ENCODE measurements around the gene CRIP2.
A peak's percentile ranks its signal among the peaks of the same experiment; 100 is the strongest.

The CRIP2 gene

GRCh38 chr14:105431256-105431655, 43.4 kb upstream of the CRIP2 start:
- peaks cover 0 to 4% of the 10 kb centered on the region in 2 donors for H3K4me1 ChIP-seq (ENCODE audit: control insufficient read depth in 2 of 2, insufficient read depth in 1 of 2, low read depth in 1 of 2, low read length in 2 of 2)
- H3K14ac ChIP-seq (ENCODE audit: low read length), result no peak overlapping the region
- no peak overlapping the region for H2BK120ac ChIP-seq (ENCODE audit: low read depth, low read length)
- no peak for DNase-seq (ENCODE audit: low spot score)
- no peaks in the 10 kb centered on the region for H3K27me3 ChIP-seq (ENCODE audit: control insufficient read depth in 3 of 3, insufficient read depth in 3 of 3, low read depth in 1 of 3, low read length in 3 of 3)
- no peak overlapping the region for H2BK12ac ChIP-seq (ENCODE audit: low read length)
- H3K23ac ChIP-seq (ENCODE audit: low read depth, low read length, poor library complexity), result no peak overlapping the region
- no CpG with 5 or more reads among the region's 1 CpG for WGBS, 2 donors (ENCODE audit: extremely low coverage in 2 of 2, insufficient read length in 2 of 2, insufficient replicate concordance in 1 of 2)
- no peak overlapping the region for H3K9ac ChIP-seq (ENCODE audit: low read depth, low read length, poor library complexity)
- H2BK5ac ChIP-seq (ENCODE audit: low read length), result no peak overlapping the region
- no peak overlapping the region for H4K8ac ChIP-seq (ENCODE audit: low read depth, low read length)
- H3K36me3 ChIP-seq (replicated peaks in 1 of 2; ENCODE audit: control insufficient read depth in 2 of 2, insufficient read depth in 2 of 2, low read length in 2 of 2), result peaks cover 24 to 62% of the 10 kb centered on the region in 2 donors
- peaks cover 12% of the 10 kb centered on the region for H3K79me1 ChIP-seq (ENCODE audit: low read depth, low read length)
- no peak overlapping the region for H4K91ac ChIP-seq (ENCODE audit: low read depth, low read length, poor library complexity)
- no peak overlapping the region for H3K4me2 ChIP-seq (ENCODE audit: insufficient read depth, low read length, poor library complexity, severe bottlenecking)
- H3K4ac ChIP-seq (ENCODE audit: low read length), result no peak overlapping the region
- no peak overlapping the region for H3K18ac ChIP-seq (ENCODE audit: low read length)
- H3K4me3 ChIP-seq (ENCODE audit: low read length in 2 of 2), result no peak overlapping the region
- no peak overlapping the region for H2AK5ac ChIP-seq (ENCODE audit: low read depth, low read length)
- H2AFZ ChIP-seq (ENCODE audit: low read length), result no peak overlapping the region
- no peak overlapping the region for H2BK15ac ChIP-seq (ENCODE audit: low read length)
- H3K9me3 ChIP-seq (replicated peaks in 1 of 2; ENCODE audit: control insufficient read depth in 2 of 2, insufficient read depth in 1 of 2, low read depth in 1 of 2, low read length in 2 of 2), result peaks cover 15 to 42% of the 10 kb centered on the region in 2 donors
- H3K27ac ChIP-seq (replicated peaks; ENCODE audit: low read length), result no peak overlapping the region

GRCh38 chr14:105432657-105433056, 42.0 kb upstream of the CRIP2 start:
- no peak overlapping the region for H3K27ac ChIP-seq (replicated peaks; ENCODE audit: low read length)
- H2BK12ac ChIP-seq (ENCODE audit: low read length), result no peak overlapping the region
- H3K23ac ChIP-seq (ENCODE audit: low read depth, low read length, poor library complexity), result no peak overlapping the region
- peaks cover 15% of the 10 kb centered on the region for H3K79me1 ChIP-seq (ENCODE audit: low read depth, low read length)
- no peak overlapping the region for H3K18ac ChIP-seq (ENCODE audit: low read length)
- H3K4me1 ChIP-seq (ENCODE audit: control insufficient read depth in 2 of 2, insufficient read depth in 1 of 2, low read depth in 1 of 2, low read length in 2 of 2), result peaks cover 0 to 4% of the 10 kb centered on the region in 2 donors
- no peak overlapping the region for H2AFZ ChIP-seq (ENCODE audit: low read length)
- H3K27me3 ChIP-seq (ENCODE audit: control insufficient read depth in 3 of 3, insufficient read depth in 3 of 3, low read depth in 1 of 3, low read length in 3 of 3), result no peaks in the 10 kb centered on the region
- no peak overlapping the region for H3K14ac ChIP-seq (ENCODE audit: low read length)
- no peak overlapping the region for H2BK15ac ChIP-seq (ENCODE audit: low read length)
- peaks cover 19 to 62% of the 10 kb centered on the region in 2 donors for H3K36me3 ChIP-seq (replicated peaks in 1 of 2; ENCODE audit: control insufficient read depth in 2 of 2, insufficient read depth in 2 of 2, low read length in 2 of 2)
- H2BK120ac ChIP-seq (ENCODE audit: low read depth, low read length), result no peak overlapping the region
- H3K4me3 ChIP-seq (ENCODE audit: low read length in 2 of 2), result no peak overlapping the region
- peaks cover 5 to 31% of the 10 kb centered on the region in 2 donors for H3K9me3 ChIP-seq (replicated peaks in 1 of 2; ENCODE audit: control insufficient read depth in 2 of 2, insufficient read depth in 1 of 2, low read depth in 1 of 2, low read length in 2 of 2)
- no peak for DNase-seq (ENCODE audit: low spot score)
- H3K9ac ChIP-seq (ENCODE audit: low read depth, low read length, poor library complexity), result no peak overlapping the region
- no peak overlapping the region for H3K4ac ChIP-seq (ENCODE audit: low read length)
- H4K91ac ChIP-seq (ENCODE audit: low read depth, low read length, poor library complexity), result no peak overlapping the region
- no peak overlapping the region for H3K4me2 ChIP-seq (ENCODE audit: insufficient read depth, low read length, poor library complexity, severe bottlenecking)
- H2BK5ac ChIP-seq (ENCODE audit: low read length), result no peak overlapping the region
- no CpG with 5 or more reads among the region's 12 CpGs for WGBS, 2 donors (ENCODE audit: extremely low coverage in 2 of 2, insufficient read length in 2 of 2, insufficient replicate concordance in 1 of 2)
- H4K8ac ChIP-seq (ENCODE audit: low read depth, low read length), result no peak overlapping the region
- H2AK5ac ChIP-seq (ENCODE audit: low read depth, low read length), result no peak overlapping the region

DNA sequence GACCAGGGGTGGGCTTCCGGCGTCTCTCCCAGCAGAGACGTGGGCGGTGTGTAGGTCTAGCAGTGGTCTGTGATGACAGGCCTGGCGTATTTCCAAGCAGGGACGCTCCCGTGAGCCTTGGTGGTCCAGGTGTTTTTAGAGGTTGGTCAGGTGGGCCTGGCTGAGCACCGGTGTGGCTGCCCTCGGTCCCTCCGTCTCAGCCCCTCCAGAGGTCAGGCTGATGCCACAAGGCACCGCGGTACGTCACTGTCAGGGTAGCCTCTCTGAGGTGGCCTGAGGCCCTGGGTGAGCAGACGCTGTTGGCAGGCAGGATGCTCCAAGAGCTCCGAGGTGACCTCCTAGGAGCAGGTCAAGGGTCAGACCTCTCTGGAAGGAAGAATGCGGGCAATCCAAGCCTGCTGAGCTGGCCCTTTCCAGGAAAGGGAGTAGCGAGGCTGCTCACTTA, 41.4 kb upstream of the CRIP2 start:
- peaks cover 0 to 4% of the 10 kb centered on the region in 2 donors for H3K4me1 ChIP-seq (ENCODE audit: control insufficient read depth in 2 of 2, insufficient read depth in 1 of 2, low read depth in 1 of 2, low read length in 2 of 2)
- H3K23ac ChIP-seq (ENCODE audit: low read depth, low read length, poor library complexity), result peak overlapping the region; percentile 22
- no peak overlapping the region for H3K4ac ChIP-seq (ENCODE audit: low read length)
- H2BK15ac ChIP-seq (ENCODE audit: low read length), result no peak overlapping the region
- H2BK5ac ChIP-seq (ENCODE audit: low read length), result no peak overlapping the region
- H3K4me2 ChIP-seq (ENCODE audit: insufficient read depth, low read length, poor library complexity, severe bottlenecking), result no peak overlapping the region
- H2AFZ ChIP-seq (ENCODE audit: low read length), result no peak overlapping the region
- no peak overlapping the region for H2BK120ac ChIP-seq (ENCODE audit: low read depth, low read length)
- no peak overlapping the region for H3K14ac ChIP-seq (ENCODE audit: low read length)
- H3K18ac ChIP-seq (ENCODE audit: low read length), result peak overlapping the region; percentile 1
- no peak overlapping the region for H3K9ac ChIP-seq (ENCODE audit: low read depth, low read length, poor library complexity)
- H3K36me3 ChIP-seq (replicated peaks in 1 of 2; ENCODE audit: control insufficient read depth in 2 of 2, insufficient read depth in 2 of 2, low read length in 2 of 2), result peaks cover 16 to 62% of the 10 kb centered on the region in 2 donors
- no peak overlapping the region for H2AK5ac ChIP-seq (ENCODE audit: low read depth, low read length)
- no peak overlapping the region for H4K91ac ChIP-seq (ENCODE audit: low read depth, low read length, poor library complexity)
- no peak overlapping the region for H2BK12ac ChIP-seq (ENCODE audit: low read length)
- WGBS, 2 donors (ENCODE audit: extremely low coverage in 2 of 2, insufficient read length in 2 of 2, insufficient replicate concordance in 1 of 2), result no CpG with 5 or more reads among the region's 17 CpGs
- H3K27me3 ChIP-seq (ENCODE audit: control insufficient read depth in 3 of 3, insufficient read depth in 3 of 3, low read depth in 1 of 3, low read length in 3 of 3), result no peaks in the 10 kb centered on the region
- H3K9me3 ChIP-seq (replicated peaks in 1 of 2; ENCODE audit: control insufficient read depth in 2 of 2, insufficient read depth in 1 of 2, low read depth in 1 of 2, low read length in 2 of 2), result peaks cover 5 to 26% of the 10 kb centered on the region in 2 donors
- no peak overlapping the region for H4K8ac ChIP-seq (ENCODE audit: low read depth, low read length)
- H3K79me1 ChIP-seq (ENCODE audit: low read depth, low read length), result peaks cover 21% of the 10 kb centered on the region
- H3K27ac ChIP-seq (replicated peaks; ENCODE audit: low read length), result no peak overlapping the region
- no peak for DNase-seq (ENCODE audit: low spot score)
- no peak overlapping the region for H3K4me3 ChIP-seq (ENCODE audit: low read length in 2 of 2)

DNA sequence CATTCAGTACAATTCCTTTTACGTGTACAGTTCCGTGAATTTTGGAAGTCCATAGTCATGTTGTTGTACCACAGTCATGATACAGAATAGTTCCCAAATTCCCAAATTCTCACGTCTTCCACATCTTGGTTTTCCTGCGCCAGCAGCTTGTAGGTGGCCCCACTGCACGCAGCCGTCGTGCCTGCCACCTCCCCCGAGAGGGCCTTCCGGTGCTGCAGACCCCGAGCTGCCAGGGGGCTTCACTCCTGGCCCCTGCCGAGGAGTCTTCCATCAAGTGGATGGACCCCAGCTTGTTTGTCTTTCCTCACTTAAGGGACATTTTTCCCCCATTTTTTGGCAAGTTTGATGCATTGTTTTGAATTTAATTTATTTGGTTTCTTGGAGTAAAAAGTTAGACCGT, 38.2 kb upstream of the CRIP2 start:
- Histone ChIP-seq H2BK12ac (ENCODE audit: low read length) (no peak overlapping the region), H3K4me1 (ENCODE audit: control insufficient read depth in 2 of 2, insufficient read depth in 1 of 2, low read depth in 1 of 2, low read length in 2 of 2) (peaks cover 0 to 4% of the 10 kb centered on the region in 2 donors), H3K4me2 (ENCODE audit: insufficient read depth, low read length, poor library complexity, severe bottlenecking) (no peak overlapping the region), H2BK15ac (ENCODE audit: low read length) (no peak overlapping the region), H4K91ac (ENCODE audit: low read depth, low read length, poor library complexity) (no peak overlapping the region), H3K4me3 (ENCODE audit: low read length in 2 of 2) (no peak overlapping the region), H2AFZ (ENCODE audit: low read length) (no peak overlapping the region), H3K9ac (ENCODE audit: low read depth, low read length, poor library complexity) (no peak overlapping the region), H3K27ac (replicated peaks; ENCODE audit: low read length) (no peak overlapping the region), H3K9me3 (replicated peaks in 1 of 2; ENCODE audit: control insufficient read depth in 2 of 2, insufficient read depth in 1 of 2, low read depth in 1 of 2, low read length in 2 of 2) (peaks cover 2 to 4% of the 10 kb centered on the region in 2 donors), H4K8ac (ENCODE audit: low read depth, low read length) (no peak overlapping the region), H3K4ac (ENCODE audit: low read length) (no peak overlapping the region), H2AK5ac (ENCODE audit: low read depth, low read length) (no peak overlapping the region), H3K36me3 (replicated peaks in 1 of 2; ENCODE audit: control insufficient read depth in 2 of 2, insufficient read depth in 2 of 2, low read length in 2 of 2) (peaks cover 13 to 64% of the 10 kb centered on the region in 2 donors), H3K27me3 (ENCODE audit: control insufficient read depth in 3 of 3, insufficient read depth in 3 of 3, low read depth in 1 of 3, low read length in 3 of 3) (no peaks in the 10 kb centered on the region), H3K79me1 (ENCODE audit: low read depth, low read length) (peaks cover 40% of the 10 kb centered on the region), H2BK120ac (ENCODE audit: low read depth, low read length) (no peak overlapping the region), H3K18ac (ENCODE audit: low read length) (no peak overlapping the region), H3K14ac (ENCODE audit: low read length) (no peak overlapping the region), H3K23ac (ENCODE audit: low read depth, low read length, poor library complexity) (no peak overlapping the region), H2BK5ac (ENCODE audit: low read length) (no peak overlapping the region)
- DNase-seq (ENCODE audit: low spot score), result no peak
- no CpG with 5 or more reads among the region's 12 CpGs for WGBS, 2 donors (ENCODE audit: extremely low coverage in 2 of 2, insufficient read length in 2 of 2, insufficient replicate concordance in 1 of 2)
